ENCODE data around the gene BABAM2. TPM values are rescaled to one million over a fixed set of nuclear protein-coding genes. Genes with fewer than 3 reads are reported as not detected.

BABAM2 gene
- total and polyA plus RNA-seq, 9 of the 15 experiments (the other 6 are each of a cell fraction or from before 2014, with no cell fraction given) = 10.9 to 37.4 (median 25.6) TPM

DNA sequence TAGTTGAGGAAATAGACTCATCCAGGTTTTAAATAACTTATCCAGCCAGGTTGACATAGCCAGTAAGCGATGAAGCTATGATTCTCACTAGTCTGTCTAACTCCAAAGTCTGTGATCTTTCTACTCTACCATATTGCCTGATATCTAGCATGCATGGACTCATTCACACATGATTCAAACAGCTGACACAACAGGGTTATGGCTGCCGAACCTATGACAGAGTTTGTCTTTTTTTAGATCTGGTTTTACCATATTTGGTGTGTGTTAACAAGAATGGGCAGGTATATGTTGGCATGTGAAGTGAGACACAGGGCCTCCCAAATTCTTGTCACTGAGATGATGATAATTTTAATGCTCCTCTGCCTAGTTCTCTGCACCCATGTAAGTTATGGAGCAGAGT lies 210.6 kb downstream of the BABAM2 start (continued):
- TF ChIP-seq GTF2A2 (tag; IDR thresholded peaks at IDR 0.05) = no peak
- TF ChIP-seq HDAC8 (tag; IDR thresholded peaks at IDR 0.05) = no peak
- no peak for TF ChIP-seq HOXB6 (CRISPR knock-in tag; IDR thresholded peaks at IDR 0.05; ENCODE audit: borderline replicate concordance)
- TF ChIP-seq RBM17 (IDR thresholded peaks at IDR 0.05; ENCODE audit: borderline replicate concordance, low read depth, low read length) = no peak
- no peak for TF ChIP-seq DDX20 (tag; IDR thresholded peaks at IDR 0.05; ENCODE audit: low read depth)
- TF ChIP-seq MCM3 (IDR thresholded peaks at IDR 0.05) = no peak
- no peak for TF ChIP-seq PHB2 (IDR thresholded peaks at IDR 0.05; ENCODE audit: low read depth)
- TF ChIP-seq POLR2A (conservative IDR thresholded peaks at IDR 0.05) = no peak

DNA sequence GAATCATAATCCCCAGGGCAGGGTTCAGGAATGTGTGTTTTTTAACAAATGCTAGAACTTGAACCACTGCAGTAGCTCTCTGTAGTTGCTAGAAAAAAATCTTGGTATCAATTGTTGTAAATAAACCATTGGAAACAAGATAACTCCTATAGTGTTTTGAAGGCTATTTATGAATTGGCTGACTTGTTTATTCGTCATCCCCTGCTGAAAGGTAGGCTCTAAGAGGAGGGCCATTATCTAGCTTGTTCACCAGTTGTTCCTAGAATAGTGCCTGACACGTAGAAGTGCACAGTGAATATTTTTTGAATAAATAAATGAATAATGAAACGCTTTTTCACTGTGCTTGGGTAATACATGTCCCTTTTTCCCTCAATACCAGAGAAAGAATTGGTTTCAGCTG lies 211.4 kb downstream of the BABAM2 start:
- in situ Hi-C loops (cut with MboI) (no loop called here), intact Hi-C loops (cut with micrococcal nuclease) (no loop called here)
- ATAC-seq = peak; percentile 23; the same call in 1 of the 3 replicates
- TF ChIP-seq, protein P1, sequence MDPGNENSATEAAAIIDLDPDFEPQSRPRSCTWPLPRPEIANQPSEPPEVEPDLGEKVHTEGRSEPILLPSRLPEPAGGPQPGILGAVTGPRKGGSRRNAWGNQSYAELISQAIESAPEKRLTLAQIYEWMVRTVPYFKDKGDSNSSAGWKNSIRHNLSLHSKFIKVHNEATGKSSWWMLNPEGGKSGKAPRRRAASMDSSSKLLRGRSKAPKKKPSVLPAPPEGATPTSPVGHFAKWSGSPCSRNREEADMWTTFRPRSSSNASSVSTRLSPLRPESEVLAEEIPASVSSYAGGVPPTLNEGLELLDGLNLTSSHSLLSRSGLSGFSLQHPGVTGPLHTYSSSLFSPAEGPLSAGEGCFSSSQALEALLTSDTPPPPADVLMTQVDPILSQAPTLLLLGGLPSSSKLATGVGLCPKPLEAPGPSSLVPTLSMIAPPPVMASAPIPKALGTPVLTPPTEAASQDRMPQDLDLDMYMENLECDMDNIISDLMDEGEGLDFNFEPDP (CRISPR knock-in tag; IDR thresholded peaks at IDR 0.05) = no peak
- TF ChIP-seq ZNF507 (tag; conservative IDR thresholded peaks at IDR 0.05) (no peak), NONO (IDR thresholded peaks at IDR 0.05; ENCODE audit: low read depth in 2 of 2, low read length in 1 of 2) (no peak)
- Histone ChIP-seq H3K27me3 (ENCODE audit: control insufficient read depth in 2 of 2, insufficient read depth in 2 of 2, low read length in 2 of 2) (no peaks in the 10 kb centered on the region), H3K9ac (ENCODE audit: insufficient read depth in 1 of 2, low read depth in 2 of 2, low read length in 2 of 2) (no peak overlapping the region), H3K4me2 (ENCODE audit: insufficient read depth, low read length) (no peak overlapping the region), H3K36me3 (ENCODE audit: control insufficient read depth, insufficient read depth, low read length) (no peaks in the 10 kb centered on the region), H3K9me3 (replicated peaks; ENCODE audit: control insufficient read depth, insufficient read depth, low read depth, low read length) (no peaks in the 10 kb centered on the region), H2AFZ (ENCODE audit: low read depth, low read length) (0 out of 2 replicates have a peak overlapping the region, but pooled peaks have one; percentile 5), H3K79me2 (ENCODE audit: control insufficient read depth, insufficient read depth, low read length) (no peaks in the 10 kb centered on the region), H3K4me3 (no peak overlapping the region), H3K4me1 (replicated peaks in 1 of 2; ENCODE audit: control insufficient read depth in 2 of 2, insufficient read depth in 2 of 2, low read length in 2 of 2) (peaks cover 0 to 2% of the 10 kb centered on the region in 2 experiments; a peak in 1 of 5 replicates), H3K9me1 (ENCODE audit: control insufficient read depth, insufficient read depth, low read length) (no peaks in the 10 kb centered on the region), H4K20me1 (replicated peaks; ENCODE audit: control insufficient read depth, insufficient read depth, low read length) (no peaks in the 10 kb centered on the region), H3K27ac (ENCODE audit: extremely low read depth, low read depth, low read length) (peak overlapping the region; percentile 24; the same call in 1 of the 3 replicates)
- WGBS (ENCODE audit: insufficient coverage, low coverage, missing lambda C conversion rate) = 9% methylated on average over 3 of the region's 3 CpGs
- BruUV-seq (replicated peaks) = no TSS peak
- ChIA-PET POLR2A (interaction anchor here (0.8 kb wide), 1 partner anchor 13 kb away, joined by 3 read pairs; no protein-coding TSS in a partner anchor), CTCF (ENCODE audit: low intra/inter-chr PET ratio) (no interaction called here)
- peak in 2 of 4 experiments; percentile 15 for DNase-seq (ENCODE audit: extremely low read depth in 1 of 4, low spot score in 3 of 4)
- peak; percentile 61 for FAIRE-seq
